Renal cortex interstitium (tissue), 11 donors: ENCODE data around the gene CCND2. TPM values are rescaled to one million over a fixed set of nuclear protein-coding genes. Genes with fewer than 3 reads are reported as not detected.
A peak's percentile ranks its signal among the peaks of the same experiment; 100 is the strongest.

Experiments
- DNase-seq, 11 donors: peaks; one replicate each; pipeline ENCODE4 v3.0.0-alpha.2; 2013; ENCODE audit warnings: low read depth in 9 of 11, low spot score in 4 of 11; ENCODE audit errors: extremely low read depth in 1 of 11
- polyA plus RNA-seq, 3 donors: library from polyadenylated mRNA; unstranded; fragments of 120-200 nt; gene quantifications; one replicate each; pipeline ENCODE4 v1.2.1, GENCODE V29; 2013; ENCODE audit not compliant: insufficient read length in 3 of 3

Gene CCND2
- polyA plus RNA-seq, 3 donors: 51.3 to 58.5 (median 57.9) TPM

GRCh38 chr12:4271717-4272423 lies 1.7 kb upstream of the CCND2 start:
- peak in 9 of 11 donors; percentile 64 to 88 (median 78) for DNase-seq

DNA sequence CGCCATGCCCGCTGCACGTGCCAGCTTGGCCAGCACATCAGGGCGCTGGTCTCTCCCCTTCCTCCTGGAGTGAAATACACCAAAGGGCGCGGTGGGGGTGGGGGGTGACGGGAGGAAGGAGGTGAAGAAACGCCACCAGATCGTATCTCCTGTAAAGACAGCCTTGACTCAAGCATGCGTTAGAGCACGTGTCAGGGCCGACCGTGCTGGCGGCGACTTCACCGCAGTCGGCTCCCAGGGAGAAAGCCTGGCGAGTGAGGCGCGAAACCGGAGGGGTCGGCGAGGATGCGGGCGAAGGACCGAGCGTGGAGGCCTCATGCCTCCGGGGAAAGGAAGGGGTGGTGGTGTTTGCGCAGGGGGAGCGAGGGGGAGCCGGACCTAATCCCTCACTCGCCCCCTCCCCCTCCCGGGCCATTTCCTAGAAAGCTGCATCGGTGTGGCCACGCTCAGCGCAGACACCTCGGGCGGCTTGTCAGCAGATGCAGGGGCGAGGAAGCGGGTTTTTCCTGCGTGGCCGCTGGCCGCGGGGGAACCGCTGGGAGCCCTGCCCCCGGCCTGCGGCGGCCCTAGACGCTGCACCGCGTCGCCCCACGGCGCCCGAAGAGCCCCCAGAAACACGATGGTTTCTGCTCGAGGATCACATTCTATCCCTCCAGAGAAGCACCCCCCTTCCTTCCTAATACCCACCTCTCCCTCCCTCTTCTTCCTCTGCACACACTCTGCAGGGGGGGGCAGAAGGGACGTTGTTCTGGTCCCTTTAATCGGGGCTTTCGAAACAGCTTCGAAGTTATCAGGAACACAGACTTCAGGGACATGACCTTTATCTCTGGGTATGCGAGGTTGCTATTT lies 914 bp upstream of the CCND2 start:
- DNase-seq: peak in 5 of 11 donors; percentile 56 to 67 (median 66)

DNA sequence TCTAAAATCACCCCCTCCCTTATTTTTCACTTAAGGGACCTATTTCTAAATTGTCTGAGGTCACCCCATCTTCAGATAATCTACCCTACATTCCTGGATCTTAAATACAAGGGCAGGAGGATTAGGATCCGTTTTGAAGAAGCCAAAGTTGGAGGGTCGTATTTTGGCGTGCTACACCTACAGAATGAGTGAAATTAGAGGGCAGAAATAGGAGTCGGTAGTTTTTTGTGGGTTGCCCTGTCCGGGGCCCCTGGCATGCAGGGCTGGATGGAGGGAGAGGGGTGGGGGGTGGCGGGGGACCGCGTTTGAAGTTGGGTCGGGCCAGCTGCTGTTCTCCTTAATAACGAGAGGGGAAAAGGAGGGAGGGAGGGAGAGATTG lies 300 bp upstream of the CCND2 start:
- DNase-seq: no peak

- DNase-seq: peak in 2 of 11 donors; percentile 35 to 49
Observed at GRCh38 chr12:4274396-4275015, 944 bp downstream of the CCND2 start.

- peak in 4 of 11 donors; percentile 25 to 66 (median 38) for DNase-seq
Observed at GRCh38 chr12:4275016-4275869, 1.7 kb downstream of the CCND2 start.

DNA sequence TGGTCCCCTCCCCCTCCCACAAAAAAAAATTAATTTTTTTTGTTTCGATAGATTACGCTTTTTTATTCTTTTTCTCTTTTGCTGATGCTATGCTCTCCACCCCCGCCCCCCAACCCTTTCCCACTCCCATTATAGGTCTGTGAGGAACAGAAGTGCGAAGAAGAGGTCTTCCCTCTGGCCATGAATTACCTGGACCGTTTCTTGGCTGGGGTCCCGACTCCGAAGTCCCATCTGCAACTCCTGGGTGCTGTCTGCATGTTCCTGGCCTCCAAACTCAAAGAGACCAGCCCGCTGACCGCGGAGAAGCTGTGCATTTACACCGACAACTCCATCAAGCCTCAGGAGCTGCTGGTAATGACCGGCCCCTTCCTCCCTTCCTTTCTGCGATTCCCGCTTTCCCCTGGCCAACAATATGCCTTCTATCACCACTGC lies 2.3 kb downstream of the CCND2 start:
- DNase-seq: peak in 1 of 11 donors; percentile 18

- DNase-seq: peak in 10 of 11 donors; percentile 86 to 95 (median 90)
Observed at GRCh38 chr12:4276524-4277204, 3.1 kb downstream of the CCND2 start.

DNA sequence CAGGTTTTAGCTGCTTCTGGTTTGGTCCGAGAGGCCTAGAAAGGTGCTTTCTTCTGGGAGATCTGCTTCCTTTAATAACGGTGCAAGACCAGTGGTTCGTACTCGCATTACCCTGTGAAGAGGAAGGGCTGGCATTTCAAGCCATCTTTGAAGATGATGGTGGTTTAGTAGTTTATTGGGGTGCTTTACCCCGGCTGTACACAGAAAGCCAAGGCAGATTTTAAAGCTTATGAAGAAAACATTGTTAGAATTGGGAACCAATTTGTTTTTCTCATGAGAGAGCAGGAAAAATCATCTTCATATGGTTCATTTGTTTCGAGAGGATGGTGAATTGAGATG lies 3.6 kb downstream of the CCND2 start:
- DNase-seq: no peak

- no peak for DNase-seq
Observed at GRCh38 chr12:4277857-4278256, 4.3 kb downstream of the CCND2 start.

DNA sequence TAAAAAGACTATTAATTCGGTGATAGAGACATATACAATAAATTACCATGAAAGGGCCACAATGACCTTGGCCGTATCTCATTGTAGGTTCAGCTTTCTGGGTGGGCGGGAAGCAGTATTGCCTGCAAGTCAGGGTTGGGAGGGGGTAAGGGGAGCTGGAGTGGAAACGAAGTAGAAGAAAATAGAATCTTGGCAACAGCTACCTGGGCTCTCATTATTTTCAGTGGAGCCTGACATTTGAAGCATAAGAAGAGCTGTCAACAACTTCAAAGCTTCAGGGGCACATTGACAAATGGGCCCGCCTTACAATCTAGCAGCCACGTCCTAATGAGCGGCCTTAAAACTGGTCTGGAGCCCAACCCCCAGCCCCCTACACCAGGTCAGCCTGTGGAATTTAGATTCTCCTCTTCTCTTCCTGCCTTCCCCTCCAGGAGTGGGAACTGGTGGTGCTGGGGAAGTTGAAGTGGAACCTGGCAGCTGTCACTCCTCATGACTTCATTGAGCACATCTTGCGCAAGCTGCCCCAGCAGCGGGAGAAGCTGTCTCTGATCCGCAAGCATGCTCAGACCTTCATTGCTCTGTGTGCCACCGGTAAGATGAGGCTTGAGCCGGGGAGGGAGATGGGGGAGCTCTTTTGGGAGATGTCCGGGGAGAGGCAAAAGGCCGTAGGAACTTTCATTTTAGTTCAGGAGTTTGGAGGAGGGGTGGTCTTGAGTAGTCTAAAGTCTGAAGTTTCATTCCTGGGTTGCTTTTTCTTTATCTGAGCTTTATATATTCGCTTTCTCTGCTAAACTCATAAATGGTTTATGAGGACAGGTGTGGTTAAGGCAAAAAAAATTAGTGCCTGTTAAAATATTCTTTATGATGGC lies 5.0 kb downstream of the CCND2 start:
- no peak for DNase-seq

- DNase-seq: no peak
Observed at GRCh38 chr12:4279198-4279690, 5.7 kb downstream of the CCND2 start.

DNA sequence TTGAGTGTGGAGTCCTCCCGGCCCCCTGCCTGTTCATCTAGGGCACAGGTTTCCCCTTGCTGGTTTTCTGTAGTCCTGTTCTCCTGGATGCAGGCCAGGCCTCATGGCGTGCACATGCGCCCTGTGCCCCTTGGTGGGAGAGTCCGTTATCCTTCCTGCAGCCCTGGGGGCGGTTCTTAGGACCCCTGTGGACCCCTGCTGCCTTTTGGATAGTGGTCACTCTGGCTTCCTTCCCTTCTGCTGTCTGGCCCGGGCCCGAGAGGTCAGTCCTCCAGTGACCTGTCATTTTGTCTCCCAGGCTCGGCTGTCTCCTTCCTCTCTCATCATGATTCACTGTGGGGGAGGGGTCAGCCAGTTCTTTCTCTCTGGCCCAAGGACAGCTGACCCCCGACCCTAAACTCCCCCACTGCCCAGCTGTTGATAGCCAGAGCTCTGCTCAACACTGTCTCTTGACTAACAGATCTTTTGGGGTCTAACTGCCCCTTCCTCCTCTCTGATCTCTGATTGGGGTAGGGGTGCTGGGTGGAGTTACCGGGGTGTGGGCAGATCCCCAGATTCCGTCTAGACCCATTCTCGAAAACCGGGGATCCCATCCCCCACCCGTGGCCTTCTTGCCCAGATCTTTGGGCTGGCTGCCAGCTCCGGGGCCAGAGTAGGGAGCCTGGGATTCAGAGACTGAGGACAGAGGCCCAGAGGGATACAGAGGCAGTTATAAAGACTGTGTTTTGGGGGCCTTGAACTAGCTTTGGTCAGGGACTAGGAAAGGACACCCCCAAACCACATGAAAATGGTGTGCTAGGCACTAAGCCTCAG lies 7.0 kb downstream of the CCND2 start:
- DNase-seq: peak in 2 of 11 donors; percentile 9 to 15

DNA sequence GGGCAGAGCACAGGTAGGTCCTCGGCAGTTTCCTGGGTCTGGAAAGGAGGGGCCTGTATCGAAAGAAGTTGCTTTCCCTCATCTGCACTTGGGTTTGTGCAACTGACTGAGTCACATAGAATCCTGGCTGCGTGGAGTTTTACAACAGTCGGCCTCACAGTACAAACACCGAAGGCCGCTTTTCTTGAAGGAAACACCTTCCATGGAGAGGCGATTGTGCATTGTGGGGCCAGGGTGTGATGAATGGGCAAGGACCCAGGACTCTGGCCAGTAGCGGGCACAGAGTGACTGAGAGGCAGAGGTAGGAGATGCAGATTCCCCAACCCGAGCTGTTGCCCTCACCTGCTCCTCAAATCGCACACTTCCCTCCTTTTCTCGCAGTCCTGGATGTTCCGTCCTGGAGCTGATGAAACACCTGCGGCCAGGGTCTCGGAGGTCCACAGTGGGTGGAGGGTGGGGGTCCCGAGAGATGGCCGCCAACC lies 7.7 kb downstream of the CCND2 start:
- no peak for DNase-seq

GRCh38 chr12:4282103-4282891 lies 8.7 kb downstream of the CCND2 start:
- DNase-seq: no peak

DNA sequence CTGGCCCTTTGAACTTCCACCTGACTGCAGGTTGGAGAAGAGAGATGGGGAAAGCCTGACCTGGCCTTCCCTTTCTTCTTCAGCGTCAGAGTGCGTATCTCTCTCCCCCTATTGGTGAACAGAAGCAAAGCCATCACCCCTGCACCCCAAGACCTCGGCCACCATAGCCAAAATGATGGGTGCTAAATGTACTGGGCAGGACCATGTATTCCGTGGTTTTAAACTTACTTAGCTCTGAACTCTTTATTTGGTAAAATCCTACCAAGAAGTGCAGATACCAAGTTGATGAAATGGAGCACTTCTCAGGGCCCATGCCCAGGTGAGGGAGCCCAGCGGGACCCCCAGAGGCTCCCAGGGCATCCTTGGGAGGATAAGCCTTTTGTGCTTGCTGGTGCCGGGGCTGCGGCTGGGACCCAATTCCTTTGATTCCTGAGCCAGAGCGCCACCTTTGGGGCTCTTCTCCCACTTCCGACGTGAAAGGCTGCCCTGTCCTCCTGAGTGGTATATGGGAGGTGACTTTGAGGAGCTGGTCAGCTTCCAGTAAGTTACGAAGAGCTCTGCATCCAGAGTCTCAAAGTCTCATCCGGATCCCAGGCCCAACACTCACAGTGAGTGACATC lies 9.4 kb downstream of the CCND2 start:
- DNase-seq: no peak
